GM12891 (cell line): ENCODE measurements around the gene TFIP11.

Experiments
- POLR2A ChIP-seq: IDR thresholded peaks from 2 replicates; pipeline ENCODE4 v1.6.1; 2011; ENCODE audit warnings: low read depth, low read length, control low read depth
- POLR2AphosphoS5 ChIP-seq: IDR thresholded peaks from 2 replicates; pipeline ENCODE4 v1.6.1; 2011; ENCODE audit warnings: low read depth, low read length, control low read depth
- SPI1 ChIP-seq: IDR thresholded peaks from 2 replicates; pipeline ENCODE4 v1.6.1; 2011; ENCODE audit warnings: low read depth, low read length, control low read depth

DNA sequence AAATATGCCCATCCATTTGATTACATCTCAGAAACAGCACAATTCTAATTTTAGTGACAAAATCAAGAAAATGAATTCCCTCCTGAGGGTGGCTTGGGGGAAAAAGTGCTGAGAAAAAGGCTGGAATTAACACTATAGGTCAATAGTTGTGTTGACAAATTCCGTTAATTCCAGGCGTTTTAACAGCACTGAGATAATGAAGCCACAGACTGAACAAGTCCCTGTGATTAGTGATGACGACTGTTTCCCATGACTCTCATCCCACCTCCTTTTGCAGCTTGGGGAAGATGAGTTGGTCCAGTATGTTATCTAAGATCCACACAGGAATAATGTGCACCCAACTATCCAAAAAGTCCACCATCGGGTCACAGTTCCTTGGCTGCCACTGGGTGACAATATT, 15.8 kb downstream of the TFIP11 start:
- TF ChIP-seq SPI1 (no peak), POLR2A (no peak), POLR2AphosphoS5 (no peak)
